Activated CD4-positive, alpha-beta T cell treated with anti-CD3 and anti-CD28 coated beads for 48 hours (primary cell): ENCODE measurements around the gene LPAR1.

Experiments used
- DNase-seq: peaks from one replicate; pipeline ENCODE4 v3.0.0-alpha.2; 2020

The LPAR1 gene

GRCh38 chr9:111037356-111037707 is 938 bp downstream of the LPAR1 start:
- no peak for DNase-seq

GRCh38 chr9:111036946-111037345 is 1.3 kb downstream of the LPAR1 start:
- no peak for DNase-seq

GRCh38 chr9:111036429-111036789 is 1.9 kb downstream of the LPAR1 start:
- no peak for DNase-seq

GRCh38 chr9:111035543-111036428 is 2.5 kb downstream of the LPAR1 start:
- DNase-seq, result no peak

- DNase-seq, result no peak
These were observed 3.3 kb downstream of the LPAR1 start for GRCh38 chr9:111034898-111035539.

GRCh38 chr9:111034170-111034897 is 3.9 kb downstream of the LPAR1 start:
- DNase-seq, result no peak

- DNase-seq, result no peak
These were observed 7.8 kb downstream of the LPAR1 start for GRCh38 chr9:111030492-111030891.

- DNase-seq, result no peak
These were observed 9.0 kb downstream of the LPAR1 start for GRCh38 chr9:111029260-111029659.

- no peak for DNase-seq
These were observed 10.5 kb downstream of the LPAR1 start for GRCh38 chr9:111027798-111028197.

GRCh38 chr9:111023128-111023527 is 15.1 kb downstream of the LPAR1 start:
- no peak for DNase-seq

- DNase-seq, result no peak
These were observed 17.7 kb downstream of the LPAR1 start for GRCh38 chr9:111020594-111020993.

GRCh38 chr9:111016426-111017045 is 21.7 kb downstream of the LPAR1 start:
- DNase-seq, result no peak

GRCh38 chr9:111016016-111016415 is 22.3 kb downstream of the LPAR1 start:
- DNase-seq, result no peak

GRCh38 chr9:111013707-111014106 is 24.6 kb downstream of the LPAR1 start:
- no peak for DNase-seq

- DNase-seq, result no peak
These were observed 25.0 kb downstream of the LPAR1 start for GRCh38 chr9:111013250-111013649.

GRCh38 chr9:111008158-111009075 is 29.9 kb downstream of the LPAR1 start:
- DNase-seq, result no peak

GRCh38 chr9:111005746-111006470 is 32.4 kb downstream of the LPAR1 start:
- DNase-seq, result no peak

- no peak for DNase-seq
These were observed 33.3 kb downstream of the LPAR1 start for GRCh38 chr9:111004936-111005335.

GRCh38 chr9:111003182-111003581 is 35.1 kb downstream of the LPAR1 start:
- DNase-seq, result no peak

GRCh38 chr9:111001526-111001925 is 36.7 kb downstream of the LPAR1 start:
- no peak for DNase-seq

- DNase-seq, result no peak
These were observed 38.1 kb downstream of the LPAR1 start for GRCh38 chr9:111000202-111000601.

GRCh38 chr9:110999379-110999778 is 38.9 kb downstream of the LPAR1 start:
- no peak for DNase-seq
